ENCODE measurements around the gene SPATA18.

The SPATA18 gene, protein sequence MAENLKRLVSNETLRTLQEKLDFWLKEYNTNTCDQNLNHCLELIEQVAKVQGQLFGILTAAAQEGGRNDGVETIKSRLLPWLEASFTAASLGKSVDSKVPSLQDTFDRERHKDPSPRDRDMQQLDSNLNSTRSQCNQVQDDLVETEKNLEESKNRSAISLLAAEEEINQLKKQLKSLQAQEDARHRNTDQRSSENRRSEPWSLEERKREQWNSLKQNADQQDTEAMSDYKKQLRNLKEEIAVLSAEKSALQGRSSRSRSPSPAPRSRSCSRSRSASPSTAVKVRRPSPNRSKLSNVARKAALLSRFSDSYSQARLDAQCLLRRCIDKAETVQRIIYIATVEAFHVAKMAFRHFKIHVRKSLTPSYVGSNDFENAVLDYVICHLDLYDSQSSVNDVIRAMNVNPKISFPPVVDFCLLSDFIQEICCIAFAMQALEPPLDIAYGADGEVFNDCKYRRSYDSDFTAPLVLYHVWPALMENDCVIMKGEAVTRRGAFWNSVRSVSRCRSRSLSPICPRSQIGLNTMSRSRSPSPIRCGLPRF

DNA sequence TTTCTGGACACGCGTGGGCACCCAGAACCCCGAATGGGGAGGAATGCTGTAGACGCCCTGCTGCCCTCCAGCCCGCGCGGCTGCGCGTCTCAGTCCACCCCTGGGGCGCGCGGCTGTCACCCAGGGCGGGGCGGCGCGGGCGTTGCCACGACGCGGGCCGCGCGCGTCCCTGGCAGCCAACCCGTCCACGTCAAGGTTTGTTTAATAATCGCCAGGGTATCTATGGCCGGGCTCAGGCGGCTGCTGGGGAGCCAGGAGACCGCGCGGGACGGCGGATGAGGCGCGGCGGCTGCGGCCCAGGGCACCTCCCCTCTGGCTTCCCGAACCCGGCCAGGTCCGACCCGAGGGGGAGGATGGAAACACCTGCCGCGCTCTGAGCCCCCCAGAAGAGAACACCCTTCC, at the start of gene SPATA18:
Gene SPATA18, plus strand, starts transcription at position 92 of the 402 bp plus-strand sequence. CDS start 401 bp downstream, outside the sequence.
- DNase-seq: no peak

- no peak for DNase-seq
Observed at GRCh38 chr4:52001616-52002015, 49.5 kb upstream of the SPATA18 start.

DNA sequence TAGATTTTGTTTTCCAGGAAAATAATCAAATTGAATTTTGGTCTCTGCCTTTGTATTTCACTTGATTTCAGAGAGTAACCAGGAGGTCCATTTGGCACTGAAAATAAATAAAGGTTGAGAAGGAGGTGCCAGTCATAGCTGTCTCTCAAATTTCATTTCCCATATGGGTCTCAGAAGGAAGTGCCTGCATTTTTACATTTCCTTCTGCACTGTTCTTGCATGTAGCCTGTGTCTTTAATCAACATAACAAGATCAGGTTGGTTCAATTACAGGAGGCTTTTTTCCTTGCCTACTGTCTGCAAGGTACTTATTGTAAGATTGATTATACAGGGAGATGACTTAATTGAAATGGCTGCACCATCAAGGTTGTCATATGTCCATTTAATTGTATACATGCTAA, 46.7 kb upstream of the SPATA18 start:
- no peak for DNase-seq

- DNase-seq: no peak
Observed at GRCh38 chr4:52005604-52006273, 45.4 kb upstream of the SPATA18 start.

- DNase-seq: no peak
Observed at GRCh38 chr4:52006887-52007286, 44.2 kb upstream of the SPATA18 start.

DNA sequence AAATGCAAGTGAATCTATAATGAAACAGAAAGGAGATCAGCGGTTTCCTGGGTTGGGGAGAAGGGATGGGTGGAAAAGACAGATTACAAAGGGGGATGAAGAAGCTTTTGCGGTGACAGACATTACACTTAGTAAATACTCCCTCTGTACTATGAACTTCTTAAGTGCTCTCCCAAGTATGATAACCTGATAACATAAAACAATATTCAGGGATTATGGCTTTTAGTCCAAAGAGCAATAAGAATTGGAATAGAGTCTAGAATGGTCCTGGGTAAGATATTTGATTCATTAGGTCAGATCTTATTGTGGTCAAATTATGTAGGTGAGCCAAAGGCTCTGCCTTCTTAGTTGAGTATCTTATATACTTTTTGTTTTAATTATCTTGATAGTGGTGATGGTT, 40.1 kb upstream of the SPATA18 start:
- no peak for DNase-seq

- DNase-seq: no peak
Observed at GRCh38 chr4:52012651-52013050, 38.5 kb upstream of the SPATA18 start.

- no peak for DNase-seq
Observed at GRCh38 chr4:52014903-52015302, 36.2 kb upstream of the SPATA18 start.

DNA sequence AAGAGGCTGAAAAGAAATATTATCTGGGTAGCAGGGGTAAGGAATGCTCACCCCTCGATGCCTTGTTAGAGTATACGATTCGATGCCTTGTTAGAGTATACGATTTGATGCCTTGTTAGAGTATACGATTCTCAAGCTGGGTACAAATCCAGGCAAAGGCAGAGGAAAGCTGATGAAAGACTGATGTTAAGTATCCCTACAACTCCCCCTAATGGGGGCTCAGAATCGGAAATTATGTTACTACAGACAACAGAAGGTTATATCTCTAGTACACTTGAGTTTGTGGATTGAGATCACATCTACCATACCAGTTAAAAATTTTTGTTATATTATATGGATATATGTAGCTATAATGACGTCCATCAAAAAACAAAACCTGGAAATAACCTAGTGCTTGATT, 35.7 kb upstream of the SPATA18 start:
- no peak for DNase-seq

DNA sequence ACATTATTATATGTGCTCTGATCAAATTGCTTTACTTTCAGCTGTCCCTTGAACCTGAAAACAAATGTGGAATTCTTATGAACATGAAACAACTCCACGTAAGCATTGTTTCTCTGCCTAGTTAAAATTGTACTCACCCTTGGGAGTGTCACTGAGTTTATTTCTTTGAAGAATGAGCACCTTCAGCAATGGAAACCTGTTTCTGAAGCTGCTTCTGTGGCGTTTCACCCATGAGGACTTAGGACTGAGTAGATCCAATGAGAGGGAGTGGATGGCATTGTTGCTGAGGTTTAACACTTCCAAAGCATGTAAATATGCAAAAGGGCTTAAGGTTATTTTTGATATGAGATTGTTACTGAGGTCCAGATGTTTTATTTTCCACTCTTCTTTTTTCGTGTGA, 34.1 kb upstream of the SPATA18 start:
- no peak for DNase-seq

GRCh38 chr4:52017814-52018213, 33.3 kb upstream of the SPATA18 start:
- no peak for DNase-seq

DNA sequence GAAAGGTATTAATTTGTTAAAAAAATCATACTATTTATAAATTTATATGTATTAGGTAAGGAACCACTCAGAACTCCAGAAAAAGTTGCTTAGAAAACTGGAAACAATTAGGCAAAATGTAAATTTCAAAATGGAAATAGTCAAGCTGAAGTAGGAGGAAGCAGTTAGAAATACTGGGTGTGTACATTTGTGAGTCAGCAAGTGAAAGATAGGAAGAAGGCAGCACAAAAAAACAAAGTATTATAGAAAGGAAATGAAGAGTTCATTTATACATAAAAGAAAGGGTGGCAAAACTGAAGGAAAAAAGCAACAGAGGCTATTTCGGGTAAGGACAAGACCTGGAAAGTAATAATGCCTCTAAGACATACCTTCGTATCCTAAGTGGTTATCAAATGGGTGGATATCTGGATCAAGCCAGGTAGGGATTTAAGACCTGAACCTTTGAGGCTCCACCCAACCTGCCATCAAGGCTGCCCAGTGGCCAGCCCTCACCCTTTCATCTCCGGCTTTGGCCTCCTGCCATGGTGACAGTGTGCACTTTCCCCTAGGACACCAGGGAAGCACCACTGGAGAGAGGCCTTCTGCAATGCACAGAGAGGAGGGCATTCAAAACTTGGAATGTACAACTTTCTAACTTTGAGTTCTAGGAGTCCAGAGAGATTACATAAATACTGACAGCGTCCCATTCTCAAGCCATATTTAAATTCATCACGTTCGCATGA, 31.0 kb upstream of the SPATA18 start, which contains the start of gene LRRC66:
Gene LRRC66, minus strand, starts transcription at position 428 of the 722 bp plus-strand sequence. CDS start 2,750 bp downstream, outside the sequence.
- no peak for DNase-seq

DNA sequence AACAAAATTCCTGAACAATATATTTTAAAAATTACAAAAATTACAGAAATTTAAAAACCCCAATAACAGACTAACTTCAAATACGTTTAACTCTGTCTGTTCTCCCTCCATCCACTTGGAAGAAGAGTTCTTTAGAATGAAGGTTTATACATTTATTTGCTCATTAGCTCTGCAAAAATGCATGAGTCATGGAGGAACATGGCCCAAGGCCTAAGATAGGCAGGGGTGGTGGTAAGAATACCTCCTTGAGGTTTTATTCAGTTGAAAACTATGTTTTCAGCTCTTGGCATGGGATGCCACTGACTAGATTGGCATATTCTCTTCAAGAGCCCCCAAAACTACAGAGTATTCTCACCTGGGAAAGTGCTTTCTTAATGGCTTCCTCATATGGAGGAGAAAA, 22.1 kb upstream of the SPATA18 start:
- DNase-seq: no peak

GRCh38 chr4:52032005-52032404, 19.1 kb upstream of the SPATA18 start:
- no peak for DNase-seq

GRCh38 chr4:52035190-52035589, 15.9 kb upstream of the SPATA18 start:
- no peak for DNase-seq

DNA sequence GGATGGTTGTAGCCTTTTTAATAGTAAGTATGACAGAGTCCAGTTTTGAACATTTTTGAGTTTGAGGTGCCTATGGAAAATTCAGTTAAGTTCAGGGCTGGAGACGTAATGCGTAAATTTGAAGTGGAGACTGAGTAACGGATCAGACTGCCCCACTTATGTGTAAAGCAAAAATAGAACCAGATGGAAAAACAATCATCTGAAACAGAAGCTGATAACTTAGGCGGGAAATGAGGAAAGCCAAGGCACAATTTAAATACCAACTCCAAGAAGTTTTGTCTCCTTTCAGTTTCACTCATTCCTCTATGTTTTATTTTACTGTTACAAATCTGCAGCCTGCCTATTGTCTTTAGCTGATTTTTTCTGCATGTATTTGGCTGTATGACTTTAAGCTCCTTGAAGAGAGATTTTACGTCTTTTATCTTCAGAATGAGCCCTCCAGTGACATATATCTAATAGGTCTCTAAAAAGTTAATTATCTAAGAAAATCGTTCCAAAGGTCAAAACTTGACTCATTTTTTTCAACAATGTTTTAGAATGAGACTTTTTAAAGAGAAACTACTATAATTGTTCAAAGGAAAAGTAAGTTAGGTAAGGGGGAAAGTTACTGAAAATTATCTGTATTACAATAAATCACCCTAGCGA, 14.1 kb upstream of the SPATA18 start:
- DNase-seq: no peak

- DNase-seq: no peak
Observed at GRCh38 chr4:52037689-52038102, 13.4 kb upstream of the SPATA18 start.

- DNase-seq: peak; percentile 79
Observed at GRCh38 chr4:52038103-52038912, 12.8 kb upstream of the SPATA18 start, which contains the start of gene SGCB. Gene SGCB, minus strand, starts transcription at chr4:52038299. Its CDS starts 40 bp downstream, at chr4:52038259.

DNA sequence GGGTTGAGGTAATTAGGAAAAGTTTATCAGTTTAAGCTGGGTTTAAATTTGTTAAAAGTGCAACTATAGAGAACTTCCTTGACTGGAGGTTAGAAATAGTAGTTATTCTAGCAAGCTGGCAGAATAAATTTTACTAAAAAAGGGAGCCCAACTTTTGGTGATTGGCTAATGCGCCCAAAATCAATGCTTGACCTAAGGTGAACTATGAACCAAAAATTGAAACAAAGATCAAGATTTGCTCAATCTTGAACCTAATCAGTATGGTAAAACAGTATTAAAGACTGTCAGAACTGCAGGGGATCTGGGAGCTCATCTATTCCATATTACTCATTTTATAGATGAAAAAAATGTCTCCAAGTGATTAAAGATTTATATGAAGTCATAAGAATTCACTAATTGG, 6.1 kb upstream of the SPATA18 start:
- no peak for DNase-seq

GRCh38 chr4:52049266-52049665, 1.8 kb upstream of the SPATA18 start:
- no peak for DNase-seq

DNA sequence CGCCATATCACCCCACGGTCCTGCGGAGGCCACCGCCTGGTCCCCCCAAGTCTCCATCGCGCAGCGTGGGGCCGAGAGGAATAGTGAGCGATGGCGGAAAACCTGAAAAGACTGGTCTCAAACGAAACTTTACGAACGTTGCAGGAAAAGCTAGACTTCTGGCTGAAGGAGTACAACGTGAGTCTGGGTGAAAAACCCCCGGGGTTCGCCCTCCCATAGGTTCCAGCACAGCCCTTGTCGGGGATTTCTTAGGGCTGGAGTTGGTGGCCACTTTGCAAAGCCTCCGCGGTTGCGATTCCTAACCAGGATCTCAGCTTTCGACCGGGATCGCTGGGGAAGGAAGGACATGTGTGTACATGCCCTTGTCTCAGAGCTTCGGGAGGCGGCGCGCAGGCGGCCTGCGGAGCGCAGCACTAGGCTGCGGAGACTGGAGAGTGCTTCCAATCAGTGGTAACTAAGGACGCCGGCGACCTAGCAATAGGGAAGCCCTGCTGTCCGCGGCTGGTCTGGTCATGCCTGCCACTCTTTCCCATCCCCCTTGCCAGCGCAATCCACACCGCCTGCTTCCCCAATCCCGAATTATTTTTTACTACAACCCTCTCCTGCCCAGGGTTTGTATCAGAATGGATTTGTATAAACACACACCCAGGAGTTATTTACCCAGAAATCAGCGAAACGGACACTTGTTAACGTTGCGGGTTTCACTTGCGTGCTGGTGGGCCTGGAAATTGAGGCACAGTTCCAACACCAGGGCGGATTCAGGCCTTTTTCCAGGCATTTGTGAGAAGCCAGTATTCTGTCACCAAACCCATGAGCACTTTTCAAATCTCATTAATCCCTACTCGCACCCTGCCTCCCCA, 741 bp downstream of the SPATA18 start:
- peak; percentile 4 for DNase-seq
